Progenitor cell of endocrine pancreas (in vitro differentiated cells): ENCODE results near the gene MBNL2. TPM values are rescaled to one million over a fixed set of nuclear protein-coding genes. Genes with fewer than 3 reads are reported as not detected.

Experiments used
- DNase-seq: peaks from one replicate; pipeline ENCODE4 v3.0.0; 2021; ENCODE audit warnings: low spot score; ENCODE audit not compliant: unreplicated experiment
- H3K27ac Mint-ChIP-seq: 2 replicates; pipeline ENCODE4 v1.8.0; 2021; ENCODE audit warnings: mild to moderate bottlenecking, moderate library complexity, mixed read lengths
- H3K27me3 Mint-ChIP-seq: 2 replicates; pipeline ENCODE4 v1.8.0; 2021; ENCODE audit warnings: mixed read lengths
- H3K36me3 Mint-ChIP-seq: 2 replicates; pipeline ENCODE4 v1.8.0; 2022; ENCODE audit warnings: mixed read lengths; ENCODE audit not compliant: insufficient read depth
- H3K4me1 Mint-ChIP-seq: 2 replicates; pipeline ENCODE4 v1.8.0; 2021; ENCODE audit warnings: low read depth, mixed read lengths
- H3K4me3 Mint-ChIP-seq: 2 replicates; pipeline ENCODE4 v1.8.0; 2021; ENCODE audit warnings: low read depth, mild to moderate bottlenecking, moderate library complexity, mixed read lengths
- H3K9me3 Mint-ChIP-seq: 2 replicates; pipeline ENCODE4 v1.8.0; 2021; ENCODE audit warnings: low read depth, mixed read lengths
- CTCF ChIP-seq: fragments of 200-600 bp; sonication (generic); IDR thresholded peaks from one replicate; pipeline ENCODE4 v1.5.0; 2021; ENCODE audit warnings: antibody characterized with exemption, mild to moderate bottlenecking; ENCODE audit not compliant: unreplicated experiment
- total RNA-seq: library from RNA; stranded (reverse); gene quantifications from 2 replicates; pipeline ENCODE4 v1.2.1, GENCODE V29; 2021

The MBNL2 gene
- total RNA-seq, 1 donor from 2014 or later: 51.3 TPM

DNA sequence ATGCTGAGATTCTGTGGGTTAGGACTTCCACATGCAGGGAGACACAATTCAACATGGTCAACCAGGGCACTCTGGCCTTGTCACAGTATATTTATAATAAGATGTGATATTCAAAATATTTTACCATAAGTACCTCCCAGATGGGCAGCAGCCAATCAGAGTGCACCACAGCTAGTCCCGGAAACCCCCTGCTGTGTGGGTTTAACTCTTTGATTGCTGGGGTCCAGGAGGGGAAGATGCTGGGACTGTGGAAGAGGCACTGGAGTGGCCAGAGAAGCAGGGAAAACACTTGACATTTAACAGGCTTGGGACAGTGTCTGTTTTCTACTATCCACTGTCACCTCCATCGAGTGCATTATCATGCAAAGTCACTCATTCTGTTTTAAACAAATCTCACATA lies 99.0 kb downstream of the MBNL2 start:
- TF ChIP-seq CTCF: no peak
- H3K27ac Mint-ChIP-seq: no peak overlapping the region
- no peaks in the 10 kb centered on the region for H3K27me3 Mint-ChIP-seq
- H3K4me3 Mint-ChIP-seq: no peak overlapping the region
- H3K9me3 Mint-ChIP-seq: no peaks in the 10 kb centered on the region
- DNase-seq: no peak
- H3K36me3 Mint-ChIP-seq: peaks cover 11% of the 10 kb centered on the region
- no peaks in the 10 kb centered on the region for H3K4me1 Mint-ChIP-seq

DNA sequence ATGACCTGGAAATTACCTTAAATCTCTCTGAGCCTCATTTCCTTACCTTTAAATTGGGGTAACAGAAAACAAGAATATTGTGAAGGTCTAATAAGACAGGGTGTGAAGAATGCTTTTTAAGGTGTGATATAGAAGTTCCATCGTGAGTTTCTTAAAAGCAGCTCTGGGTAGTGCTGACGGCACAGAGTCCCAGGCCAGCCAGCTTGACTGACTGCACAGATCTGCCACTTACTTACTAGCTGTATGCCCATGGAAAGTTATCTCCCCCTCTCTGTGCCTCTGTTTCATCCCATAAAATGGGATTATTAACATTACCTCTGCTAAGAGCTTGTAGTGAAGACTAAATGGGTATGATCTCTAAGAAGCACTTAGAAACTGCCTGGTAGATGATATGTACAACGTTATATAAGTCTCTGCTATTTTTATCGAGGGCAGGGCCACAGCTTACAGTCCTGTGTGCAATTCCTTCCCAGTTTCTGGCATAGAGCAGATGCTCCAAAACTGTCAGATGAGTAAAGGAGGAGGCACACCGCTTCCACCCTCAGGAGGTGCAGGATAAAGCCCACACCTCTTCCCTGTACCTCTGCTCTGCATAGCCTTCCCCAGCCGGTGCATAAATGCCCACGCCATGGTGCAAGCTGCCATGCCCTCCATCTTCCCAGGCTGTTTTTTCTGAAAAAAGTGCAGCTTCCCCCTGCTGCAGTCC lies 99.6 kb downstream of the MBNL2 start:
- no peaks in the 10 kb centered on the region for H3K27me3 Mint-ChIP-seq
- no peak overlapping the region for H3K4me3 Mint-ChIP-seq
- H3K9me3 Mint-ChIP-seq: no peaks in the 10 kb centered on the region
- DNase-seq: no peak
- H3K27ac Mint-ChIP-seq: no peak overlapping the region
- H3K4me1 Mint-ChIP-seq: no peaks in the 10 kb centered on the region
- peaks cover 8% of the 10 kb centered on the region for H3K36me3 Mint-ChIP-seq
- no peak for TF ChIP-seq CTCF

GRCh38 chr13:97322740-97323342 lies 100.7 kb downstream of the MBNL2 start:
- peaks cover 3% of the 10 kb centered on the region for H3K4me1 Mint-ChIP-seq
- H3K4me3 Mint-ChIP-seq: no peak overlapping the region
- TF ChIP-seq CTCF: no peak
- H3K36me3 Mint-ChIP-seq: peaks cover 7% of the 10 kb centered on the region
- no peak for DNase-seq
- H3K27ac Mint-ChIP-seq: no peak overlapping the region
- no peaks in the 10 kb centered on the region for H3K27me3 Mint-ChIP-seq
- H3K9me3 Mint-ChIP-seq: no peaks in the 10 kb centered on the region

DNA sequence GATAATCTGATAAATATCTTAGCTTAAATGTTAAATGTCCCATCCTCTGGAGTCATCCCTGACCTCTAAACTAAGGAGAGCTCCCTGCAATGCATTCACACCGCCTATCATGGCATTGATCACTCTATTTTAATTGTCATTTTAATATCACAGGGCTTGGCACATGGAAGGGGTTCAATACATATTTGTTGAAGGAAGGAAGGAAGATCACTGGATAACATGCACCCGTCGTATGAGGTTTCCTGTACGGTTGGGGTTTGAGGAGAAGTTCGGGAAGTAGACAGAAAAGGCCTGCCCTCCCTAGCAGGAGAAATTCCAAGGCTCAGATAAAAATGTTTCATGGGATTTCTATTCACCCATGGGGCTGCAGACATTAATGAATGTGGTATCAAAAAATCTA lies 102.0 kb downstream of the MBNL2 start:
- Mint-ChIP-seq H3K27me3 (no peaks in the 10 kb centered on the region), H3K4me3 (no peak overlapping the region), H3K4me1 (peaks cover 8% of the 10 kb centered on the region), H3K9me3 (no peaks in the 10 kb centered on the region), H3K27ac (no peak overlapping the region), H3K36me3 (peaks cover 7% of the 10 kb centered on the region)
- TF ChIP-seq CTCF: no peak
- DNase-seq: no peak

DNA sequence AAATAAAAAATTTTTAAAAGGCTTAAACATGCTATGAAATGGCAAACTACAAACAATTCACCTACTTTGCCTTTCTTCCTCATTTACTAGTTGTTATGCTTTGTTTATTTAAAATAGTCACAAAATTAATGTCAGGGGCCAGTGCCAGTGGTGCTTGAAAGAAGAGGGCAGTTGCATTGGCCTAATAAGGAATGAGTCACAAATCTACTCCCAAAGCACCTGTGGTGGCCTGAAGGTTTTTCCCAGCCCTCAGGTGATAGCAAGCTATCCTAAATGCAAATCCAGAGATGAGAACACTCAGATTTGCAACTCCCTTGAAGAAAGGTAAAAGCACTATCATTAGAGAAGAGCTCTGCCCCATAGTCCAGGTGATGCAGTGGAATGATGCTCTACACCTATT lies 103.6 kb downstream of the MBNL2 start:
- Mint-ChIP-seq H3K9me3 (no peaks in the 10 kb centered on the region), H3K4me3 (no peak overlapping the region), H3K27ac (no peak overlapping the region), H3K27me3 (no peaks in the 10 kb centered on the region), H3K36me3 (peaks cover 8% of the 10 kb centered on the region), H3K4me1 (peaks cover 8% of the 10 kb centered on the region)
- no peak for DNase-seq
- no peak for TF ChIP-seq CTCF
